Neural cell (in vitro differentiated cells): Measurements from ENCODE around the gene PHACTR3. TPM values are rescaled to one million over a fixed set of nuclear protein-coding genes. Genes with fewer than 3 reads are reported as not detected.

ENCODE experiments used
- H2AFZ ChIP-seq: fragments of 200-600, 300-800 bp; sonication (generic), shearing (Covaris generic); 2 replicates; pipeline ENCODE4 v1.6.0; 2014; ENCODE audit warnings: low read depth, mild to moderate bottlenecking, antibody characterized with exemption, low read length, moderate library complexity
- H3F3A ChIP-seq: fragments of 200-600 bp; shearing (Covaris generic); 2 replicates; pipeline ENCODE4 v1.6.1; 2016; ENCODE audit warnings: mild to moderate bottlenecking, moderate library complexity, mixed read lengths, antibody characterized with exemption, low read length; ENCODE audit not compliant: insufficient read depth, poor library complexity, severe bottlenecking
- H3K27ac ChIP-seq: fragments of 200-600, 300-800 bp; sonication (generic), shearing (Covaris generic); 2 replicates; pipeline ENCODE4 v1.5.1; 2014; ENCODE audit warnings: mild to moderate bottlenecking, low read length, moderate library complexity
- H3K27me3 ChIP-seq: fragments of 300-800, 200-600 bp; sonication (generic), shearing (Covaris generic); 2 replicates; pipeline ENCODE4 v1.6.0; 2014; ENCODE audit warnings: mild to moderate bottlenecking, low read depth, low read length, moderate library complexity; ENCODE audit not compliant: insufficient read depth
- H3K36me3 ChIP-seq: fragments of 300-800, 200-600 bp; sonication (generic), shearing (Covaris generic); 2 replicates; pipeline ENCODE4 v1.5.1; 2014; ENCODE audit warnings: mild to moderate bottlenecking, antibody characterized with exemption, low read length, moderate library complexity; ENCODE audit not compliant: insufficient read depth
- H3K4me2 ChIP-seq: fragments of 300-800, 200-600 bp; sonication (generic), shearing (Covaris generic); 2 replicates; pipeline ENCODE4 v1.6.0; 2014; ENCODE audit warnings: mild to moderate bottlenecking, low read length
- H3K4me3 ChIP-seq: fragments of 300-800, 200-600 bp; sonication (generic), shearing (Covaris generic); 2 replicates; pipeline ENCODE4 v1.5.1; 2014; ENCODE audit warnings: mild to moderate bottlenecking, low read length, moderate library complexity
- H3K79me2 ChIP-seq: fragments of 200-600 bp; shearing (Covaris generic); replicated peaks from 2 replicates; pipeline ENCODE4 v1.6.0; 2014; ENCODE audit warnings: mild to moderate bottlenecking, low read length, moderate library complexity; ENCODE audit not compliant: insufficient read depth
- H3K9ac ChIP-seq: fragments of 300-800, 200-600 bp; sonication (generic), shearing (Covaris generic); 2 replicates; pipeline ENCODE4 v1.6.1; 2016; ENCODE audit warnings: mild to moderate bottlenecking, low read length, mixed read lengths
- H3K9me2 ChIP-seq: fragments of 200-600 bp; shearing (Covaris generic); 2 replicates; pipeline ENCODE4 v1.6.1; 2016; ENCODE audit warnings: mild to moderate bottlenecking, low read length, mixed read lengths; ENCODE audit not compliant: insufficient read depth
- H3K9me3 ChIP-seq: fragments of 200-600, 300-800 bp; sonication (generic), shearing (Covaris generic); 2 replicates; pipeline ENCODE4 v1.6.1; 2016; ENCODE audit warnings: mild to moderate bottlenecking, mixed run types, low read length, moderate library complexity, mixed read lengths
- H4K20me1 ChIP-seq: fragments of 200-600 bp; shearing (Covaris generic); 2 replicates; pipeline ENCODE4 v1.6.1; 2016; ENCODE audit warnings: mild to moderate bottlenecking, mixed run types; ENCODE audit not compliant: insufficient read depth
- CTCF ChIP-seq: fragments of 450-650 bp; IDR thresholded peaks from 2 replicates; pipeline ENCODE4 v1.5.1; 2014; ENCODE audit warnings: antibody characterized with exemption, mild to moderate bottlenecking, moderate library complexity; ENCODE audit not compliant: poor library complexity, severe bottlenecking
- EP300 ChIP-seq: fragments of 450-650 bp; conservative IDR thresholded peaks from 2 replicates; pipeline ENCODE4 v1.6.1; 2014; ENCODE audit warnings: antibody characterized with exemption, mild to moderate bottlenecking, moderate library complexity; ENCODE audit not compliant: poor library complexity, severe bottlenecking
- EZH2 ChIP-seq: fragments of 200-600, 300-800 bp; shearing (Covaris generic), sonication (generic); IDR thresholded peaks from 2 replicates; pipeline ENCODE4 v1.6.1; 2014; ENCODE audit warnings: antibody characterized with exemption, low read length, borderline replicate concordance, mild to moderate bottlenecking; ENCODE audit not compliant: insufficient read depth, poor library complexity, severe bottlenecking
- MXI1 ChIP-seq: fragments of 450-650 bp; conservative IDR thresholded peaks from 2 replicates; pipeline ENCODE4 v1.6.1; 2014; ENCODE audit warnings: antibody characterized with exemption, mild to moderate bottlenecking; ENCODE audit not compliant: poor library complexity, severe bottlenecking
- POLR2AphosphoS5 ChIP-seq: IDR thresholded peaks from 2 replicates; pipeline ENCODE4 v1.6.1; 2012
- RAD21 ChIP-seq: fragments of 450-650 bp; conservative IDR thresholded peaks from 2 replicates; pipeline ENCODE4 v1.6.1; 2014; ENCODE audit warnings: antibody characterized with exemption, mild to moderate bottlenecking, moderate library complexity
- SMC3 ChIP-seq: fragments of 450-650 bp; conservative IDR thresholded peaks from 2 replicates; pipeline ENCODE4 v1.6.1; 2014; ENCODE audit warnings: antibody characterized with exemption, mild to moderate bottlenecking, moderate library complexity; ENCODE audit not compliant: poor library complexity
- TAF1 ChIP-seq: IDR thresholded peaks from 2 replicates; pipeline ENCODE4 v1.6.1; 2012; ENCODE audit warnings: low read depth
- polyA plus RNA-seq: library from polyadenylated mRNA; depleted of rRNA; stranded (reverse); fragments of >200 nt; gene quantifications from 2 replicates; pipeline ENCODE4 v1.2.3, GENCODE V29; 2014
- TF ChIP-seq, protein P1 (sequence below): IDR thresholded peaks from 2 replicates; pipeline ENCODE4 v1.6.1; 2012; ENCODE audit warnings: borderline replicate concordance

The PHACTR3 gene
- polyA plus RNA-seq, 1 donor from 2014 or later: 1.3 TPM

- Histone ChIP-seq H3K9ac (no peak overlapping the region), H3K27ac (no peak overlapping the region), H3K4me3 (no peak overlapping the region), H3K9me3 (peaks cover 18% of the 10 kb centered on the region), H3K4me2 (no peak overlapping the region), H2AFZ (no peak overlapping the region), H3K36me3 (no peaks in the 10 kb centered on the region), H4K20me1 (no peaks in the 10 kb centered on the region), H3K79me2 (no peaks in the 10 kb centered on the region), H3F3A (no peaks in the 10 kb centered on the region), H3K27me3 (no peaks in the 10 kb centered on the region), H3K9me2 (no peaks in the 10 kb centered on the region)
- TF ChIP-seq EP300: no peak
- TF ChIP-seq CTCF: no peak
- TF ChIP-seq RAD21: no peak
- TF ChIP-seq, protein P1, sequence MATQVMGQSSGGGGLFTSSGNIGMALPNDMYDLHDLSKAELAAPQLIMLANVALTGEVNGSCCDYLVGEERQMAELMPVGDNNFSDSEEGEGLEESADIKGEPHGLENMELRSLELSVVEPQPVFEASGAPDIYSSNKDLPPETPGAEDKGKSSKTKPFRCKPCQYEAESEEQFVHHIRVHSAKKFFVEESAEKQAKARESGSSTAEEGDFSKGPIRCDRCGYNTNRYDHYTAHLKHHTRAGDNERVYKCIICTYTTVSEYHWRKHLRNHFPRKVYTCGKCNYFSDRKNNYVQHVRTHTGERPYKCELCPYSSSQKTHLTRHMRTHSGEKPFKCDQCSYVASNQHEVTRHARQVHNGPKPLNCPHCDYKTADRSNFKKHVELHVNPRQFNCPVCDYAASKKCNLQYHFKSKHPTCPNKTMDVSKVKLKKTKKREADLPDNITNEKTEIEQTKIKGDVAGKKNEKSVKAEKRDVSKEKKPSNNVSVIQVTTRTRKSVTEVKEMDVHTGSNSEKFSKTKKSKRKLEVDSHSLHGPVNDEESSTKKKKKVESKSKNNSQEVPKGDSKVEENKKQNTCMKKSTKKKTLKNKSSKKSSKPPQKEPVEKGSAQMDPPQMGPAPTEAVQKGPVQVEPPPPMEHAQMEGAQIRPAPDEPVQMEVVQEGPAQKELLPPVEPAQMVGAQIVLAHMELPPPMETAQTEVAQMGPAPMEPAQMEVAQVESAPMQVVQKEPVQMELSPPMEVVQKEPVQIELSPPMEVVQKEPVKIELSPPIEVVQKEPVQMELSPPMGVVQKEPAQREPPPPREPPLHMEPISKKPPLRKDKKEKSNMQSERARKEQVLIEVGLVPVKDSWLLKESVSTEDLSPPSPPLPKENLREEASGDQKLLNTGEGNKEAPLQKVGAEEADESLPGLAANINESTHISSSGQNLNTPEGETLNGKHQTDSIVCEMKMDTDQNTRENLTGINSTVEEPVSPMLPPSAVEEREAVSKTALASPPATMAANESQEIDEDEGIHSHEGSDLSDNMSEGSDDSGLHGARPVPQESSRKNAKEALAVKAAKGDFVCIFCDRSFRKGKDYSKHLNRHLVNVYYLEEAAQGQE: no peak
- TF ChIP-seq MXI1: no peak
- no peak for TF ChIP-seq TAF1
- no peak for TF ChIP-seq SMC3
- no peak for TF ChIP-seq EZH2
- no peak for TF ChIP-seq POLR2AphosphoS5
Observed at GRCh38 chr20:59724457-59725366, 120.4 kb downstream of the PHACTR3 start.

- Histone ChIP-seq H3K9me2 (no peaks in the 10 kb centered on the region), H3K9ac (no peak overlapping the region), H3K79me2 (no peaks in the 10 kb centered on the region), H2AFZ (no peak overlapping the region), H3K36me3 (no peaks in the 10 kb centered on the region), H3K27ac (no peak overlapping the region), H3F3A (no peaks in the 10 kb centered on the region), H4K20me1 (no peaks in the 10 kb centered on the region), H3K4me3 (no peak overlapping the region), H3K4me2 (no peak overlapping the region), H3K27me3 (no peaks in the 10 kb centered on the region), H3K9me3 (peaks cover 12% of the 10 kb centered on the region)
- TF ChIP-seq TAF1 (no peak), CTCF (no peak), SMC3 (no peak)
Observed at GRCh38 chr20:59725476-59726280, 121.3 kb downstream of the PHACTR3 start.
